Mesendoderm (in vitro differentiated cells): ENCODE results near the gene HSPB1.
"Not testable (repeated sequence)": the region's sequence is repeated elsewhere in the genome, so short reads cannot be mapped to it uniquely, and the experiment has no call there.

Source experiments
- DNase-seq: peaks from one replicate; pipeline ENCODE4 v3.0.0; 2013
- H2AK5ac ChIP-seq: 2 replicates; pipeline ENCODE4 v1.6.1; 2013; ENCODE audit warnings: low read length, inconsistent platforms
- H2BK120ac ChIP-seq: 2 replicates; pipeline ENCODE4 v1.6.1; 2013; ENCODE audit warnings: low read depth, mild to moderate bottlenecking, low read length, moderate library complexity, mixed read lengths
- H2BK15ac ChIP-seq: replicated peaks from 2 replicates; pipeline ENCODE4 v1.6.1; 2013; ENCODE audit warnings: low read depth, mild to moderate bottlenecking, moderate library complexity
- H2BK5ac ChIP-seq: 2 replicates; pipeline ENCODE4 v1.6.1; 2013; ENCODE audit warnings: low read length, inconsistent platforms
- H3K18ac ChIP-seq: 2 replicates; pipeline ENCODE4 v1.6.1; 2013; ENCODE audit warnings: mild to moderate bottlenecking, low read length, mixed read lengths
- H3K23ac ChIP-seq: one replicate; pipeline ENCODE4 v1.6.1; 2013; ENCODE audit warnings: low read length
- H3K27ac ChIP-seq: 2 replicates; pipeline ENCODE4 v1.5.1; 2013; ENCODE audit warnings: low read depth, mild to moderate bottlenecking, inconsistent platforms, low read length, moderate library complexity
- H3K27me3 ChIP-seq: 2 replicates; pipeline ENCODE4 v1.6.1; 2013; ENCODE audit warnings: low read length, control low read depth, mild to moderate bottlenecking, inconsistent platforms; ENCODE audit not compliant: insufficient read depth, poor library complexity
- H3K36me3 ChIP-seq: 2 replicates; pipeline ENCODE4 v1.6.1; 2013; ENCODE audit warnings: low read length, inconsistent platforms; ENCODE audit not compliant: control insufficient read depth, insufficient read depth
- H3K4ac ChIP-seq: one replicate; pipeline ENCODE4 v1.6.1; 2013; ENCODE audit warnings: low read depth, mild to moderate bottlenecking, low read length, moderate library complexity
- H3K4me1 ChIP-seq: 2 replicates; pipeline ENCODE4 v1.6.1; 2013; ENCODE audit warnings: low read depth, low read length, inconsistent platforms; ENCODE audit not compliant: control insufficient read depth
- H3K4me2 ChIP-seq: 2 replicates; pipeline ENCODE4 v1.6.1; 2013; ENCODE audit warnings: low read length
- H3K4me3 ChIP-seq: 2 replicates; pipeline ENCODE4 v1.5.1; 2013; ENCODE audit warnings: mild to moderate bottlenecking, low read length
- H3K56ac ChIP-seq: one replicate; pipeline ENCODE4 v1.6.1; 2013; ENCODE audit warnings: low read length
- H3K79me1 ChIP-seq: 2 replicates; pipeline ENCODE4 v1.6.1; 2013; ENCODE audit warnings: low read length, inconsistent platforms
- H3K79me2 ChIP-seq: 2 replicates; pipeline ENCODE4 v1.6.1; 2013; ENCODE audit warnings: mild to moderate bottlenecking, low read length; ENCODE audit not compliant: control insufficient read depth, insufficient read depth
- H3K9ac ChIP-seq: 2 replicates; pipeline ENCODE4 v1.6.1; 2013; ENCODE audit warnings: low read length, inconsistent platforms
- H4K5ac ChIP-seq: one replicate; pipeline ENCODE4 v1.6.1; 2013; ENCODE audit warnings: low read length
- H4K8ac ChIP-seq: one replicate; pipeline ENCODE4 v1.6.1; 2013; ENCODE audit warnings: low read depth, mild to moderate bottlenecking, control low read depth, low read length, moderate library complexity
- WGBS: extraction: QIAGEN DNeasy Blood & Tissue Kit; methylation state at CpG from one replicate; pipeline ENCODE4 v1.1.7; 2013; ENCODE audit warnings: low lambda C conversion rate, missing lambda C conversion rate; ENCODE audit not compliant: insufficient coverage; ENCODE audit errors: extremely low coverage; 5-methylcytosine and 5-hydroxymethylcytosine counted together

Gene HSPB1

DNA sequence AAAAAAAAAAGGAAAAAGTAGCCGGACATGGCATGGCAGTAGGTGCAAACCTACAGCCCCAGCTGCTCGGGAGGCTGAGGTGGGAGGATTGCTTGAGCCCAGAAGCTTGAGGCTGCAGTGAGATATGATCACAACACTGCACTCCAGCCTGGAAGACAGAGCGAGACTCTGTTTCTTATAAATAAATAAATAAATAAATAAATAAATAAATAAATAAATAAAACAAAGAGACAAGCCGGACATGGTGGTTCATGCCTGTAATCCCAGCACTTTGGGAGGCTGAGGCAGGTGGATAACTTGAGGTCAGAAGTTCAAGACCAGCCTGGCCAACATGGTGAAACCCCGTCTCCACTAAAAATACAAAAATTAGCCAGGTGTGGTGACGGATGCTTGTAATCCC, 12.3 kb downstream of the HSPB1 start:
- not testable (repeated sequence) for H3K4me1 ChIP-seq, DNase-seq, H3K27ac ChIP-seq, H3K56ac ChIP-seq, H3K4ac ChIP-seq, H4K8ac ChIP-seq, H3K18ac ChIP-seq, H3K79me1 ChIP-seq, H3K4me3 ChIP-seq, H3K23ac ChIP-seq, H2AK5ac ChIP-seq, H2BK15ac ChIP-seq, H3K79me2 ChIP-seq, H4K5ac ChIP-seq, H3K36me3 ChIP-seq, H3K9ac ChIP-seq, H2BK120ac ChIP-seq, H2BK5ac ChIP-seq, H3K27me3 ChIP-seq, H3K4me2 ChIP-seq
- WGBS = no CpG with 5 or more reads among the region's 6 CpGs

DNA sequence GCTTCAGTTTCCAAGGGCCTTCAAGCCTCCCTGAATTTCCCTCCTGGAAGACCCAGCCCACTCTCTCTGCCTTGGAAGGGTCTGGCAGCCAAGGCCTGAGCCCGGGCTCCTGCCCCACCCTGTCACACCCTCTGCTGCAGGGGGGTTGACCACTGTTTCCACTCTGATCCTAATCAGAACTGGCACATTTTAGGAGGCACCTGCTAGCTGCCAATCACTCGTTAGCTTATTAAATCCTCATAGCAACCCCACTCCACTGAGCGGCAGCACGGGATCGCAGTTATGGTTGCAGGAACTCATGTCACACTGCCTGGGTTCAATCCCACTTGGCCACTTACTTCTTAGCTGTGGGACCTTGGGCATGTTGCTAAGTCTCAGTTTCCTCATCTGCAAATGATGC, 12.9 kb downstream of the HSPB1 start:
- Histone ChIP-seq H3K4ac (no peak overlapping the region), H3K27ac (no peak overlapping the region), H2BK15ac (no peak overlapping the region), H3K4me1 (peaks cover 6% of the 10 kb centered on the region), H2AK5ac (no peak overlapping the region), H3K56ac (no peak overlapping the region), H3K4me2 (no peak overlapping the region), H2BK120ac (no peak overlapping the region), H3K79me2 (no peaks in the 10 kb centered on the region), H4K5ac (no peak overlapping the region), H3K18ac (no peak overlapping the region), H2BK5ac (no peak overlapping the region), H4K8ac (no peak overlapping the region), H3K23ac (no peak overlapping the region), H3K79me1 (no peaks in the 10 kb centered on the region), H3K9ac (no peak overlapping the region), H3K36me3 (no peaks in the 10 kb centered on the region), H3K4me3 (no peak overlapping the region), H3K27me3 (no peaks in the 10 kb centered on the region)
- DNase-seq = no peak
- no CpG with 5 or more reads among the region's 5 CpGs for WGBS

DNA sequence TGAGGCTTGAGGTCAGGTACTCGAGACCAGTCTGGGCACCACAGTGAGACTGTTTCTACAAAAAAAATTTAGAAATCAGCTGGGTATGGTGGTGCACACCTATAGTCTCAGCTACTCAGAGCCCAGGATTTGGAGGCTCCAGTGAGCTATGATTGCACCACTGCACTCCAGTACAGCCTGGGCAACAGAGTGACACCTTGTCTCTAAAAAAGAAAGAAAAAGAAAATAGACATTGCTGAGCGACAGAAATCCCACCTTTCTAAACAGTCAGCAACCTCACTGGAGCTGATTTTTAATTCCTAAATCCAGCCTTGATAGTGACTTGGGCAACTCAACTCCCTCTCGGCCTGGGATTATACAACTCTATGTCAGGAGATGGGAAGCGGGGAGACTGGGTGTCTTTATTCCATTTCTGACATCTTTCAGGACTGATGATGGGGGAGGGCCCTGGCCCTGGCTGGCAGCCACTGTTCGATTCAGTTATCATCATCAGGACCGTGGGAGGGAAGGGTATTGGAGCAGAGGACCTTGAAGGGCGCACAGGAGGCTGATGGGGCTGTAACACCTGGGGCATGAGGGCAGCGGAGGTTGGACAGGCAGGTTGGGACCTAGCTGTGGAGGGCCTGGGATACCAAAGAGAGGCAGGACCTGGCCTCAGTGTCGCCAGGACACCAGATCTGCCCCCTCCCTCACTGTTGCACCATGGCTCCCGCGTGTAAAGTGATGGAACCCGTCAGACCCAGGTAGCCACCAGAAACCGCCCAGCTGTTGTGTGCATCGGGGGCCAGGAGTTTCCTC, 14.7 kb downstream of the HSPB1 start:
- peaks cover 6% of the 10 kb centered on the region for H3K4me1 ChIP-seq
- H2BK5ac ChIP-seq = no peak overlapping the region
- DNase-seq = no peak

DNA sequence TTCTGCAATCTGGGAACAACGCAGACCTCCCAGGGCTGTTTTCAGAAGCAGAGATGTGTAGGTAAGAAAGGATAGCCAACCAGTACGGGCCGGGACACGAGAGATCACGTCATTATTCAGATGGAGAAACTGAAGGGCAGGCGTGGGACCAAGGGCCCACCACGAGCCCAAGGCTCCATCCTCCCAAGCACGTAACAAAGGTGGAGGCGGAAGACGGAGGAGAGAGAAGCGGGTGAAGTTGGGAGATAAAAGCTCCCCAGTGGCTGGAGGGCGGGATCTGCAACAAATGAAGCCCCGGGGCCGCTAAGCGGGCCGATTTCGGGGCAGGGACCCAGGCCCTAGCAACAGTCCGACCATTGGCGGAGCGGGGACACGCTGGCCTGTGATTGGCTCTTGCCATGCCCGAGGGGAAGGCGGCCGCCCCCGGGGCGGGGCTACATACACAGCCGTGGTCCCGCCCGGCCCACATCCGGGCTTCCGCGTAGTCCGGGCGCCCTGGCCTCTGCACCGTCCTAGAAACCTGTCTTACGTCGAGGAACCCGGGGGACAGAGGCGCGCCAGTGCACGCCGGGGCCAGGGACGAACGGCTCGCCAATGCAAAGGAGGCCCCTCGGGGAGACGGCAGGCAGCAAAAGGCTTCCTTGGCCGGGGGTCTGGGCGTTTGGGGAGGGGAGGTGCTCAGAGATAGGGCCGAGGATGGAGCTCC, 15.5 kb downstream of the HSPB1 start:
- DNase-seq = peak; percentile 99
- peak overlapping the region; percentile 57 for H3K18ac ChIP-seq
- peak overlapping the region; percentile 99 for H2AK5ac ChIP-seq
- peaks cover 2% of the 10 kb centered on the region for H3K79me1 ChIP-seq
- no peak overlapping the region for H4K5ac ChIP-seq
- H4K8ac ChIP-seq = peak overlapping the region; percentile 1
- H3K79me2 ChIP-seq = no peaks in the 10 kb centered on the region
- peak overlapping the region; percentile 73 for H2BK5ac ChIP-seq
- peak overlapping the region; percentile 75 for H3K4ac ChIP-seq
- WGBS = no CpG with 5 or more reads among the region's 50 CpGs
- peaks cover 6% of the 10 kb centered on the region for H3K4me1 ChIP-seq
- peak overlapping the region; percentile 83 for H3K4me2 ChIP-seq
- H2BK15ac ChIP-seq = no peak overlapping the region
- peak overlapping the region; percentile 3 for H2BK120ac ChIP-seq
- H3K27me3 ChIP-seq = no peaks in the 10 kb centered on the region
- peak overlapping the region; percentile 98 for H3K56ac ChIP-seq
- H3K27ac ChIP-seq = peak overlapping the region; percentile 85
- peak overlapping the region; percentile 52 for H3K4me3 ChIP-seq
- H3K23ac ChIP-seq = peak overlapping the region; percentile 48
- no peaks in the 10 kb centered on the region for H3K36me3 ChIP-seq
- peak overlapping the region; percentile 87 for H3K9ac ChIP-seq

More for the DNA sequence above, 14.7 kb downstream of the HSPB1 start:
- Histone ChIP-seq H3K36me3 (no peaks in the 10 kb centered on the region), H2AK5ac (peak overlapping the region; percentile 99), H4K5ac (no peak overlapping the region), H3K4me2 (peak overlapping the region; percentile 83), H3K9ac (peak overlapping the region; percentile 85), H3K18ac (peak overlapping the region; percentile 16), H4K8ac (peak overlapping the region; percentile 1), H3K79me2 (no peaks in the 10 kb centered on the region), H3K23ac (peak overlapping the region; percentile 48), H3K27ac (peak overlapping the region; percentile 44), H3K27me3 (no peaks in the 10 kb centered on the region), H2BK120ac (no peak overlapping the region), H3K4me3 (peak overlapping the region; percentile 22), H3K56ac (peak overlapping the region; percentile 98), H2BK15ac (no peak overlapping the region), H3K79me1 (no peaks in the 10 kb centered on the region), H3K4ac (peak overlapping the region; percentile 75)
- WGBS = no CpG with 5 or more reads among the region's 14 CpGs

DNA sequence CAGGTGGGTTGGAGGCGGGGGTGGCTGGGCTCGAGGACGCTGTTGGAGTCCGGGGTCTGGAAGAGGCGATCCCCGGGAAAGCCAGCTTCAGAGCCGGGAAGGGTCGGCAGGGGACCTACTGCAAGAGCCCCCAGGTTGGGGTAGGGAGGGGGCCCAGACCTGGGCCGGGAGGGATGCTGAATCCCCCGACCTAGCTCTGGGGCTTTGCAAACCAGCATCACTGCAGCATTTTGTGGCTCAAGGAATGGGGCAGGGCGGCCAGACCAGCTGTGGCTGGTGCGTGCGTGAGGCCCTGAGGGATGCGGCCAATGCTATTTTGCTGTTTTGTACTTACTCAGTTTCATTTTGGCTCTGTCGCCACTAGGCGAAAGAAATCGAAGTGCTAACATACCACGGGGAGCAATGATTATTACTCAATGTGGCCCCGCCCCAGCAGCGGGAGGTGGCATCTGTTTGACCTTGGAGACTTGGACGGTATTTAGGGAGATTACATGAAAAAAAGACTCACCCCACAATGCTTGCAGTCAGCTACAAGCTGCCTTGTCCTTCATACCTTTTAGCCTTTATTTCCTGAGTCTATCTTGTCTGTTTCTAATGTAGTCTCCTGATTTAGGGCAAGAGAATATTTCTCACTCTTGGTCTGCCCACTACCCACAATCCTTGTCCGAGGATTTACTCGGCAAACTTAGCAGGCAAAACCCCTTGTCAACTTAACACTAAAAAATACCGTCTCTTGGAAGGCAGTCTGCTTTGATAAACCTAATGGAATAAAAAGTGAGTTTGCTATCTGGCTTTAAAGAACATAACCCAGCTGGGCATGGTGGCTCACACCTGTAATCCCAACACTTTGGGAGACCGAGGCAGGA, 16.2 kb downstream of the HSPB1 start:
- peak overlapping the region; percentile 57 for H3K18ac ChIP-seq
- DNase-seq = peak; percentile 82

More for the DNA sequence above, 16.2 kb downstream of the HSPB1 start:
- peaks cover 6% of the 10 kb centered on the region for H3K4me1 ChIP-seq
- peak overlapping the region; percentile 66 for H3K4me2 ChIP-seq
- H3K79me1 ChIP-seq = peaks cover 3% of the 10 kb centered on the region
- no peak overlapping the region for H3K23ac ChIP-seq
- no peaks in the 10 kb centered on the region for H3K79me2 ChIP-seq
- peak overlapping the region; percentile 58 for H3K4ac ChIP-seq
- H3K56ac ChIP-seq = peak overlapping the region; percentile 91
- no peak overlapping the region for H2BK15ac ChIP-seq
- H3K36me3 ChIP-seq = no peaks in the 10 kb centered on the region
- no peak overlapping the region for H4K5ac ChIP-seq
- no peak overlapping the region for H2AK5ac ChIP-seq
- no CpG with 5 or more reads among the region's 25 CpGs for WGBS
- H2BK120ac ChIP-seq = peak overlapping the region; percentile 3
- H3K4me3 ChIP-seq = peak overlapping the region; percentile 52
- peak overlapping the region; percentile 23 for H2BK5ac ChIP-seq
- H3K9ac ChIP-seq = peak overlapping the region; percentile 87
- peak overlapping the region; percentile 85 for H3K27ac ChIP-seq
- no peaks in the 10 kb centered on the region for H3K27me3 ChIP-seq
- H4K8ac ChIP-seq = no peak overlapping the region
